ENCODE results near the gene GPR26.
"Not testable (repeated sequence)": the region's sequence is repeated elsewhere in the genome, so short reads cannot be mapped to it uniquely, and the experiment has no call there.

GPR26 gene

DNA sequence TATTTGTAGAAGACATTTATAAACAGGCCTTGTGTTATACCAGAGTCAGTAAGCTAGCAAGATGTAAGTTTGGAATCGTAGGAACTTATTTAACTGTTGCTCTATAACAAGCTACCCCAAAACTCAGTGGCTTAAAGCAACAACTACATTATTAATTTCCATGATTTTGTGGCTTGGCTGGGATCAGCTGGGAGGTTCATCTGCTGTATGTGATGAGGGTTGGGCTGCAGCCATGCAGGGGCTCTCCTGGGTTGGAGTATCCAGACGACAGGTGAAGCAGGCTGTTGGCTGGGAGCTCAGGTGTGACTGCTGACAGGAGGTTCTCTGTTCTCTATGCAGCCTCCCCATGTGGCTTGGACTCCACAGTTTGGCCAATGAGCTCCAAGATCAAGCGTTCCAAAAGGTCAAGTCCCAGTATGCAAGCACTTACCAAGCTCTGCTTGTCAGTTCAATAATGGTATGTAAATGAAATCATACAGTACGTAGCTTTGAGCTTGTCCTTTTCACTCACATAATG, 52.4 kb downstream of the GPR26 start:
- no peak for DNase-seq

DNA sequence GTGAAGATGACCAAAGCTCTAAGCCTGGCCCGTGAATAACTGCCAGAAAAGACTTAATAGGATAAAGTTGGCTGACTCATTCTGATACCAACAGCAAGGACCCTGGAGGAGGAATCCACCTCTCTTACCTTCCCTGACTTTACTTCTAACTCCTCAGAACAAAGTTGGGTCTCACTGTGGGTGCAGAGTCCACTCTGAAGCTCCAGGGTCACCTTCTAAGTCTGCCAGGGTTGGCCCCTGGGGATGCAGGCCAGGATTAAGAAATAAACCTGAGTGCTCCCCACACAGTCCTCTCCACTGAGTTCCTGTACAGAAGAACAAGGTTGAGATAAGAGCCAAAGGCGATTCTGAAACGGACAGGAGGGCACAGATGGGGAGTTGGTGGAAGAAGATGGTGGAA, 54.4 kb downstream of the GPR26 start:
- no peak for DNase-seq

DNA sequence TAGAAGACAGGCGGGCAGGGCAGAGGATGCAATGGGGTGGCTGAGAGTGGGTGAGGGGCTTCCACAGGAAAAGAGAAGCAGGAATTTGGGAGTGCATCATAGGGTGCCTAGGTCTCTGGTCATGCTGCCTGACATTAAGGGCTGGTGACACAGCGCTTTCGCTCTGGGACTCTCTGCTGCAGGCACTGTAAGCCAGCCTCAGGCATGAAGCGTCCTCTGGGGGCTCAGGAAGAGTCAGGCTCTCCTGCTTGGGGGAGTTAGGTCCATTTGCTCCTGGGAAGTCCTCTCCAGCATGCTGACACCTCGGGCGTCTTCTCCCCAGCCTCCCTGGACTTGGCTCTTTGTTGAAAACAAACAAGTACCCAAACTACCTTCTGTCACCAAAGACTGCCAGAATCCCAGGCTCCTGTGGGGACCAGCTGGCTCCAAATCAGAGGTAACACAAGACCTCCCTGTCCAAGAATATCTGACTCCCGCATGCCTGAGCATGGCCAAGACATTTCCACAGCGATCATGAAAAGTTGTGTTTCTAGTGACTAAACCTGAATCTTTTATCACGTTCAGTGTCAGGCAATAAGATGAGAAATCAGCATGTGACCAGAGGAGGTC, 55.4 kb downstream of the GPR26 start:
- DNase-seq, result no peak

DNA sequence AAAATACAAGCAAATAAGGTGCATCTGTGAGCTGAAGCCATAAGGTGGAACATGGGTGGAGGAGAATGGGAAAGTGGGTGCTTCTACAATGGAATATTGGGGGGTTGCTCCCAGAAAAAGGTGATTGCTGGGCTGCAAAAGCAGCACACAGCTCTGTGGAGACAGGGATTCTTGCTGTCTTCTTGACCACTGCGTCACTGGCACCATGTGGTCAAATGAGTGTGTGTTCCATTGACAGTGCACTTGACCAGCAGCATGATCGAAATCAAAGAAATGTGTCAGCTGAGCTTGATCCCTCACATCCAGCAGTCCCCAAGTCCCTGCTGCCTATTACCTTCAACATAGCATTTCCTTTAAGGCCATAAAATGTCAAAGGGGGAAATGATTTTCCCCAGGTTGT, 56.2 kb downstream of the GPR26 start:
- no peak for DNase-seq

DNA sequence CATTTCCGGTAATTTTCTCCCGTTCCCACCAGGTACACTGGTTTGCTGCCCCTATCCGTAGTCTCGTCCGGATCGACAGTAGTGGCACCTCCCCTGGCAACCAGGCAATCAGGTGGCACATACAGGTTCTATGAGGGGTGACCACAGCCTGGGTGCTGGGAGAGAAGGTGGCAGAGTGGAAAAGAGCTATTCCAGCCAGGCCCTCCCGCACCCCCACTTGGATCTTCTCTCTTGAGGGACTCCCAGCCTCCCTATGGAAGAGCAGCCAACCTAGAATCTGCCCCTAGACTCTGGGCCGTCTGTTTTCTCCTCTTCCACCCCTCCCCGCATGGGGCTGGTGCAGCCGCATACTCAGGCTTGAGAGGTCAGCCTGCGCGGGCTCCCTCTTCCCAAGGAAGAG, 58.6 kb downstream of the GPR26 start:
- DNase-seq, result no peak

DNA sequence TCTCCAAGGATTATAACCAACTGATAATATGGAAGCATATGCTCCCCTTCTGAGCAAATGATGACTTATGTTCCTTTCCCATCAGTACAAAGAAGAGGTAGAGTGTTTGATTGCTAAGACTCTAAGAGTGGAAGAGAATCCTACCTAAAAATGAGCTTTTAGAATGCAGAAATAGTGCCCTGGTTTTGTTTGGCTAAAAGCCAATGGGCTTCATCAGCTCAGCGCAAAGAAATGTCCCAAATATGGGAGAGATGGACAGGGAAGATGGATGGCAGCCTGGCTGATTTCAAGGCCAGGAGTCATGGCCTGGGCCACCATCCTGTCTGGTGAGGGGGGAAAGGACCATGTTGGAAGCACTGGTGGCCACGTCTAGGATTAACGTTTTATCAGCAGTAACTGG, 60.2 kb downstream of the GPR26 start:
- DNase-seq, result no peak

DNA sequence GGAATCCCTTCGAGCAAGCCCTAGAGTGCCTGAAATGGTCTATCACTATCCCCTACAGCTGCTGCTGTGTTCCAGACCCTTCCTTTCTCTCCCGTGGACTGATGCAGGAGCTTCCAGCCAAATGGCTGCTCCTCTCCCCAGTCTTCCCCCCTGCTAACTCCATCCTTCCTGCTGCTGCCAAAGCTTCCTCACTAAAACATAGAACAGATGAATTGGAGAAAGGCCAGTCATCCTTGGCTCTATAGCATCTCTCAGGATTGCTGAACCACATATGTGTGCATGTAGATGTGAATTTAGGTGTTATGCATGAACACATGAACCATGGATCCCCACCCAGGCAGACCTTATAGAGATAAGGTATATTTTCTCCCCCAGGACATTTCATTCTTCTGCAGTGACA, 60.7 kb downstream of the GPR26 start:
- no peak for DNase-seq

DNA sequence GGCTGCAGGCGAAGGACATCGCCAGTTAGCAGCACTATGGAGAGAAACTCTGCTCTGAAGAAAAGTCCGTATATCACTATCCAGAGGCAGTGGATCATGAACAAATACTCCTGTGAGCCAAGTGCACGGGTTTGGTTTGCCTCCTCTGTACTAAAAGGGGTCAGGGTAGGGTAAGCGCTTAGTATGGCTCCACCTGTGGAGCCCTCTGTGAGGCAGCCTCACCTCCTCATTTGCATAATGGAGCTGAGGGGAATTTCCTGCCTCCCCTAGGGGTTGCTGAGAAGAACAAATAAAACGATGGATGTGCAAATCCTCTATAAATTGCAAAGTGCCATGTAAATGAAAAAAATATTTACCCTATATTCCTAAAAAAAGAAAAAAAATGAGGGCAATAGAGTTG, 63.4 kb downstream of the GPR26 start:
- DNase-seq, result no peak

DNA sequence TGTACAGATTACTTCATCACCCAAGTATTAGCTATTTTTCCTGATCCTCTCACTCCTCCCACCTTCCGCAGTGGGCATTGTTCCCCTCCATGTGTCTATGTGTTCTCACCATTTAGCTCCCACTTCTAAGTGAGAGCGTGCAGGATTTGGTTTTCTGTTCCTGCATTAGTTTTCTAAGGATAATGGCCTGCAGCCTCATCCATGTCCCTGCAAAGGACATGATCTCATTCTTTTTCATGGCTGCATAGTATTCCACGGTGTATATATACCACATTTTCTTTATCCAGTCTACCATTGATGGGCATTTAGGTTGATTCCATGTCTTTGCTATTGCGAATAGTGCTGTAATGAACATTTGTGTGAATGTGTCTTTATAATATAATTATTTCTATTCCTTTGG, 70.8 kb downstream of the GPR26 start:
- DNase-seq, result not testable (repeated sequence)

DNA sequence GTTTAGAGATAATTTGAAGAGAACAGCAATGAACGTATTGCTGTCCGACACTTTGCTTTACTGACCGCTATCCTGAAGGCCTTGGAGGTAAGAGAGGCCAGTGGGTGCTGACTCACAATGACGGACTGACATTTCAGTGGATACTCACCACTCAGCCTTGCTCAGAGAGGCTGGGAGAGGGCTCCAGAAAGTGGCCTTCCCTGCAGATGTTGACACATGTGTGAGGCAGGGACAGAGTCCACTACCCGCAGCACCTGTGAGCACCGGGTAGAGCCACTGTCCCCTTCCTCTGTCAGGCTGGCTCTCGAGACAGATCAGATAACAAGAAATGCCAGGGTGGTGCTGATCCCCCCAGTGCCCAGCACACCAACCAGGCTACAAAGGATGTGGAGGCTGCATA, 75.0 kb downstream of the GPR26 start:
- no peak for DNase-seq

DNA sequence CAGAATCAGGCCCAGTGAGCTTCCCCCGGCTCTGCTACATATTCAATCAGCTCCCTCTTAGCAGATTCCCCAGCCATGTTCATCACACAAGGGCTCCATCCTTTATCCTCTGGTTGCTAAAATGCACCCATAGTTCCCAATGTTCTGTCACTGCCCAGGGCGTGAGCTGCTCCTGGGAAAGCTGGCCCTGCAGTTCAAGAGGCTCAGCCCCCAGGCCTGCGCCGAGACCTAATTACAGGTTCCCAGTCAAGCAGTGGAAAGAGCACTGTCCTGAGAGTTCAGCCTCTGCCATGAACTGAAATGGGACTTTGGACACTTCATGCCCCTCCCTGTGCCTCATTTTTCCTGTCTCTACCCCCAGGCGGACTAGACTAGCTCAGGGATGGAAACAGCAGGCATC, 75.6 kb downstream of the GPR26 start:
- DNase-seq, result no peak

DNA sequence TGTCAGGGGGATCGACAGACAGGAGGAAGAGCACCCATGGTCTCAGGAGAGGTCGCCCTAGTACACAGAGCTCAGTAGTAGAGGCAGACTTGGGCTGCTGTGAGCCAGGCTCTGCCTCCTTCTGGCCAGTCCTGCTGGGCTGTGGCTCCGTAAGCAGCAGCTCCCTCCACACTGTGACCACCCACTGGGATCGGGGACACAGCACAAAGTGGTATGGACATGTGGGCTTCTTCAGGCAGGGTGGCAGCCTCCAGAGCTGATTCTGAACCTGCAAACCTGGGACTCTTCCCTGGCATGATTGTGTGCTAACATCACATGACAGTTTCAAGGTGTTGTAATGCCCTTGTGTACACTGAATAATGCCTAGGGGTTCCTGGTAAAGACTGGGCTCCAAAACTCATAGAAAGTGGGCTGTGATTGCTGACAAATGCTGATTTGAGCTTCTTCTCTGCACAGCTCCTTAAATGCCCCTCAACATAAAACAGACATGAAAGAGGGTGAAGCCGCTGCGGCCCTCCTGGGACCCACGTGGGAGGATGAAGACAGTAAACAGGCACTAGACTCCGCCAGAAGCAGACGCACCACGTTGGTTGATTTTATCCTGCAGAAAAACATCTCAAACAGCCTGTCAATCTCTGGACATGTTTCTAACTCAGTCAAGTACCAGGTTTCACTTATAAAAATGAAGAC, 76.7 kb downstream of the GPR26 start:
- DNase-seq, result no peak

DNA sequence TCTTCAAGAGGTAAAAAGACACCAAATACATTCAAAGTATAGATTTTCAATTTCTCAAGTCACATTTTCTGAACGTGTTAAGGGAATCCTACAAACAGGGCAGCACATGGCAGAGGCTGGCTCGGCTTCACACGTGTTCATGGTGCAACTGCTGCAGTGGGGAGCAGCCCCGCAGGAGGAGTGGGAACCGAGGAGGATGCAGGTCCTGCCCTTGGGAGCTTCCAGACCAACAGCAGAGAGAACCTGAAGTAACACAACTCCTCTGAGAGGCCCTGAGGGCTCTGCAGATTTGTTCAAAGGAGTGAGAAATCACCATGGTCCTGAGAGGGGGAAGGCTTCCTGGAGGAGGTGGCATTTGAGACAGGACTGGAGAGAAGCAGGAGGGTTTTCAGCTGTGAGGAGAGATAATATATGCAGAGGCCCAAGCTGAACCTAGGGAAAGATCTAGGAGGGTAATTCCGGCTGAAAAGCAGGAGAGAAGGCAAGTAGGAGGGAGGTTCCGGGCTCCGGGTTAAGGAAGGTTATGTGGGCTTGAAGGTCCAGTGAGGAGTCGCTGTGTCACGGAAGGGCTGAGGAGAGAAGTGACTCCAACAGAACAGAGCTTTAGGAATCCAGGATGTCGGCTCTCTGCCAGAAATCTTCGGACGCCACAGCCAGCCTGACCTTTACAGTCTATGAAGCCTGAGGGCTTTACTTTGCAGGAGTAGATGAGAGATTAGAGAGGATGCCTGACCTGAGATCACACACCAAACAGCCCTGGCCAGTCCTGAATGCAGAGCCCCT, 77.5 kb downstream of the GPR26 start:
- DNase-seq, result no peak

DNA sequence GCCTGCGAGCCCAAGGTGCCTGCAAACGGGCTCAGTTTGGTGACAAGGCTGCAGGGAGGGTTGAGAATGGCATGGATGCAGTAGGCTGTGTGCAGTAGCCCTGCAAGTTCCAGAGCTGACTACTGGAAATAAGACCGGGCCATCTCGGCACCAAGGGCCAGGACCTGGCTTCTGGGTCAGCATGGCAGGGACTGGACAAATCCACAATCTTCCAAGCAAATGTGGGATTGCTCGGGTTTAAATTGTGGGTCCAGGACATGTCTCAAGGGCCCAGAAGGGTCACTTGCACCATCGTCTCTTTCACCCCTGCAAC, 78.0 kb downstream of the GPR26 start:
- no peak for DNase-seq
